Caco-2 (cell line): ENCODE measurements around the gene BEND7. TPM values are rescaled to one million over a fixed set of nuclear protein-coding genes. Genes with fewer than 3 reads are reported as not detected.

ENCODE experiments used
- Bru-seq: library from RNA; stranded (reverse); fragments of 400-500 nt; gene quantifications from one replicate; lab custom pipeline; 2021; lab: Mats Ljungman, UMichigan
- BruChase-seq, 2 experiments: library from RNA; stranded (reverse); fragments of 400-500 nt; gene quantifications; one replicate each; lab custom pipeline; 2021; lab: Mats Ljungman, UMichigan
- BruUV-seq: library from RNA; stranded (reverse); fragments of 400-500 nt; replicated peaks from 2 replicates; lab custom pipeline; 2021; lab: Mats Ljungman, UMichigan
- CTCF ChIA-PET: fragments of 300-600 bp; sonication (Branson Sonifier 250); formaldehyde crosslinking; loops from one replicate; lab custom pipeline; 2022; ENCODE audit warnings: antibody characterized with exemption; lab: Charles Lee
- POLR2A ChIA-PET: fragments of 300-600 bp; sonication (Branson Sonifier 250); formaldehyde crosslinking; loops from one replicate; lab custom pipeline; 2022; ENCODE audit warnings: antibody characterized with exemption; lab: Charles Lee
- DNase-seq, 2 experiments: peaks; one replicate each; pipeline versions ENCODE4 v3.0.0 to v3.0.0-alpha.2; 2020 to 2022
- H3K27me3 ChIP-seq: replicated peaks from 2 replicates; pipeline ENCODE4 v1.6.0; 2011; ENCODE audit warnings: low read length; ENCODE audit not compliant: control insufficient read depth, insufficient read depth
- H3K36me3 ChIP-seq: 2 replicates; pipeline ENCODE4 v1.5.1; 2011; ENCODE audit warnings: low read length; ENCODE audit not compliant: control insufficient read depth, insufficient read depth
- H3K4me1 ChIP-seq: fragments of 250-450 bp; sonication (Bioruptor Pico); 2 replicates; pipeline ENCODE4 v1.5.1; 2020; ENCODE audit warnings: mild to moderate bottlenecking
- H3K4me3 ChIP-seq: 2 replicates; pipeline ENCODE4 v1.5.1; 2011; ENCODE audit warnings: low read depth, mild to moderate bottlenecking, control low read depth, low read length
- H3K9me3 ChIP-seq: fragments of 250-450 bp; sonication (Bioruptor Pico); 2 replicates; pipeline ENCODE4 v1.5.1; 2020; ENCODE audit warnings: mild to moderate bottlenecking, moderate library complexity
- H3K27ac Mint-ChIP-seq: one replicate; pipeline ENCODE4 v1.8.0; 2022; ENCODE audit warnings: mixed read lengths; ENCODE audit not compliant: unreplicated experiment
- H3K27me3 Mint-ChIP-seq: one replicate; pipeline ENCODE4 v1.8.0; 2022; ENCODE audit warnings: mixed read lengths; ENCODE audit not compliant: insufficient read depth, unreplicated experiment
- H3K36me3 Mint-ChIP-seq: one replicate; pipeline ENCODE4 v1.8.0; 2022; ENCODE audit warnings: mild to moderate bottlenecking, mixed read lengths; ENCODE audit not compliant: insufficient read depth, unreplicated experiment
- H3K4me1 Mint-ChIP-seq: one replicate; pipeline ENCODE4 v1.8.0; 2022; ENCODE audit warnings: low read depth, mixed read lengths; ENCODE audit not compliant: unreplicated experiment
- H3K4me3 Mint-ChIP-seq: one replicate; pipeline ENCODE4 v1.8.0; 2022; ENCODE audit warnings: mild to moderate bottlenecking, moderate library complexity, mixed read lengths; ENCODE audit not compliant: unreplicated experiment
- H3K9me3 Mint-ChIP-seq: one replicate; pipeline ENCODE4 v1.8.0; 2022; ENCODE audit warnings: mixed read lengths; ENCODE audit not compliant: unreplicated experiment
- CTCF ChIP-seq, 2 experiments: fragments of 200-600 bp in 1 of 2; IDR thresholded peaks; 1 replicate in 1 of 2; 2 replicates in 1 of 2; pipeline versions ENCODE4 v1.5.1 to v1.8.0; 2011 to 2022; ENCODE audit warnings: antibody characterized with exemption in 1 of 2, control low read depth in 1 of 2, inconsistent platforms in 1 of 2, low read depth in 1 of 2, low read length in 1 of 2, mild to moderate bottlenecking in 1 of 2, moderate library complexity in 1 of 2; ENCODE audit not compliant: insufficient read depth in 1 of 2, severe bottlenecking in 1 of 2, unreplicated experiment in 1 of 2
- intact Hi-C: fragments of 100-400 bp; cut with micrococcal nuclease; formaldehyde crosslinking; loops from one replicate; pipeline ENCODE4 v1.10.0; 2022; ENCODE audit not compliant: unreplicated experiment
- long read RNA-seq: library from polyadenylated mRNA; stranded (forward); transcript quantifications from one replicate; pipeline ENCODE4 v2.0.0, GENCODE V29; 2022
- total RNA-seq: library from RNA; stranded (reverse); gene quantifications from 2 replicates; pipeline ENCODE4 v1.2.3, GENCODE V29; 2022

Gene BEND7
- total RNA-seq: 24.6 and 27.8 TPM in 2 replicates
- percentile 62 among the genes with signal in this experiment for Bru-seq, nascent RNA
- BruChase-seq, experiment 1, labeled RNA remaining after a 2-hour chase: percentile 72 among the genes with signal in this experiment
- percentile 69 among the genes with signal in this experiment for BruChase-seq, experiment 2, labeled RNA remaining after a 6-hour chase
- long read RNA-seq, partial matches to known transcripts: 5 of 16 reads
- long read RNA-seq, other reads (novel, unspliced or antisense): 10 of 16 reads

DNA sequence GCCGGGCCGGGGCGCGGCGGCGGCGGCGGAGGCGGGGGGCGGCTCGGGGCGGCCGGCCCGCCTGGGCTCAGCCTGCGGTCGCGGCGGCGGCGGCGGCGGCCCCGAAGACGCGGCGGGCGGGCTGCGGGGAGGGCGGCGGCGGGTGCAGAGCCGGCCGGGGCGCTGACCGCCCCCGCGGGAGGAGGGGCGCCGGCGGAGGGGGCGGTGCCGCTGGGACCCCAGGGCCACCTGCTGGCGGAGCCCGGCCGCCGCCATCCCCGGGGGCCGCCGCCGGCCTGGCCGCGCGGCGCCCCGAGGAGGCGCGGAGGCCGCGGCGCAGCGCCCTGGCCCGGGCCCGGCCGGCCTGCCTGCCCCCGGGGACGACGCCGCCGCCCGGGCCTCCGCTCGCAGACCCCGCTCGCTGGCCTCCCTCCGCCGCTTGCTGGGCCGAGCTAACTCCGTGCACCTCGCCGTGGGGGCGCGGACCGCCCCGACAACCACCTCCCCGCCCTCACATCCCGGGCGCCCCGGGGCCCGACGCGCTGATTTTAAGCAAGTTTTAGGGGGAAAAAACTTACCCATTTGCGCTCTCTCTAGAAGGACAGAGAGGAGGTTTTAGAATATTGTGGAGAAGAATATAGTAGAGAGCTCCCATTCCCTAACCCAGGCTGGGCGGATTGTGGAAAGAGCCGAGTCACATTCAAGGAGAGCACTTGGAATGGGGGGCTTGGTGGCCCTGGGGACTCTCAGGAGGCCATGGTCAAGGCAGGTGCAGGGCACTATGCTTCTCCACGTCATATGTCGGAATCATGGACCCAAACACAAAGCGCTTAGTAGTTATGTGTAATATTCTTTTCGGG, at the start of gene BEND7:
TSS of gene BEND7 (minus strand) at position 140 of the 839 bp plus-strand sequence. CDS start 481 bp downstream, outside the sequence.
- Histone ChIP-seq H3K4me1 (peaks cover 23% of the 10 kb centered on the region), H3K9me3 (no peaks in the 10 kb centered on the region), H3K36me3 (no peaks in the 10 kb centered on the region), H3K4me3 (peak within 1 kb of the TSS; percentile 46), H3K27me3 (no peaks in the 10 kb centered on the region)
- H3K9me3 Mint-ChIP-seq: no peaks in the 10 kb centered on the region
- H3K4me3 Mint-ChIP-seq: peak within 1 kb of the TSS; percentile 73
- H3K27ac Mint-ChIP-seq: peak within 1 kb of the TSS; percentile 34
- BruUV-seq: no TSS peak
- peak in 1 of 2 experiments; percentile 85 for DNase-seq
- intact Hi-C loops: loop anchor here (5.0 kb wide), 1 partner anchor 58 kb away; the partner anchor contains the start of gene PRPF18
- H3K36me3 Mint-ChIP-seq: peaks cover 11% of the 10 kb centered on the region
- ChIA-PET CTCF (interaction anchor here (2.4 kb wide), 1 partner anchor 8 kb away, joined by 21 read pairs; no protein-coding TSS in a partner anchor), POLR2A (no interaction called here)
- H3K27me3 Mint-ChIP-seq: peaks cover 6% of the 10 kb centered on the region
- TF ChIP-seq CTCF (IDR thresholded peaks at IDR 0.05; ENCODE audit: insufficient read depth in 1 of 2, low read depth in 1 of 2, low read length in 1 of 2, severe bottlenecking in 1 of 2, unreplicated experiment in 1 of 2): no peak
- H3K4me1 Mint-ChIP-seq: peaks cover 26% of the 10 kb centered on the region

DNA sequence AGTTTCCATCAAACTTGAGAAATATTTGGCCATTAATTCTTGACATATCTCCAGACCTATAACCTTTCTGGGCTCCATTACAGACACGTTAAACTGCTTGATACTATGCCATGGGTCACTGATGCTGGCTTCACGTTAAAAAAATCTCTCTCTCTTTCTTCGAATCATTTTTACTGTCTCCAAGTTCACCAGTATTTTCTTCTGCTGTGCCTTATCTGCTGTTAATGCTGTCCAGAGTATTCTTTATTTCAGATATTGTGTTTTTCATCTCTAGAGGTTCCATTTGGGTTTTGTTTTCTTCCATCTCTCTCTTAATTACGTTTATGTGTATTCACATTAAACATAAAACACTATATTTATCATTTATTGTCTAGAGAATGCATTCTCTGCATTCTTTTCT, 45.1 kb upstream of the BEND7 start:
- Mint-ChIP-seq H3K4me1 (no peaks in the 10 kb centered on the region), H3K4me3 (no peak overlapping the region), H3K27me3 (peaks cover 12% of the 10 kb centered on the region), H3K36me3 (no peaks in the 10 kb centered on the region), H3K9me3 (peaks cover 11% of the 10 kb centered on the region), H3K27ac (no peak overlapping the region)
- Histone ChIP-seq H3K4me3 (no peak overlapping the region), H3K36me3 (no peaks in the 10 kb centered on the region), H3K27me3 (no peaks in the 10 kb centered on the region; the same call in 1 of the 2 replicates), H3K9me3 (peaks cover 3% of the 10 kb centered on the region; the same call in 1 of the 2 replicates), H3K4me1 (no peaks in the 10 kb centered on the region)
- no TSS peak for BruUV-seq
- POLR2A ChIA-PET: no interaction called here
- no peak for TF ChIP-seq CTCF (IDR thresholded peaks at IDR 0.05; ENCODE audit: insufficient read depth in 1 of 2, low read depth in 1 of 2, low read length in 1 of 2, severe bottlenecking in 1 of 2, unreplicated experiment in 1 of 2)
- intact Hi-C loops: no loop called here
- DNase-seq: no peak
- CTCF ChIA-PET: no interaction called here

DNA sequence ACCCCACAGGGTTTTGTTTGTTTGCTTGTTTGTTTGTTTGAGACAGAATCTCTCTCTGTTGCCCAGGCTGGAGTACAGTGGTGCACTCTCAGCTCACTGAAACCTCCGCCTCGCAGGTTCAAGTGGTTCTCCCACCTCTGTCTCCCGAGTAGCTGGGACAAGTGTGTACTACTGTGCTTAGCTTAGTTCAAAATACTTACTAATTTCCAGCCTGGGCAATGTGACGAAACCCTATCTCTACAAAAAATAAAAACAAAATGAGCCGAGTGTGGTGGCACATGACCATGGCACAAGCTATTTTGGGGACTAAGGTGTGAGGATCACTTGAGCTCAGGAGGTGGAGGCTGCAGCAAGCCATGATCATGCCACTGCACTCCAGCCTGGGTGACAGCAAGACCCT, 42.7 kb upstream of the BEND7 start:
- H3K4me1 ChIP-seq: no peaks in the 10 kb centered on the region
- Mint-ChIP-seq H3K9me3 (peaks cover 11% of the 10 kb centered on the region), H3K27ac (no peak overlapping the region), H3K27me3 (peaks cover 12% of the 10 kb centered on the region), H3K4me1 (no peaks in the 10 kb centered on the region), H3K4me3 (no peak overlapping the region), H3K36me3 (no peaks in the 10 kb centered on the region)
- ChIA-PET POLR2A (no interaction called here), CTCF (interaction anchor here (0.6 kb wide), 1 partner anchor 51 kb away, joined by 3 read pairs; no protein-coding TSS in a partner anchor)
- H3K4me3 ChIP-seq: no peak overlapping the region
- BruUV-seq: no TSS peak
- intact Hi-C loops: no loop called here
- H3K27me3 ChIP-seq: no peaks in the 10 kb centered on the region; the same call in 1 of the 2 replicates
- no peaks in the 10 kb centered on the region for H3K36me3 ChIP-seq
- peaks cover 3% of the 10 kb centered on the region; the same call in 1 of the 2 replicates for H3K9me3 ChIP-seq
- DNase-seq: no peak
- TF ChIP-seq CTCF (IDR thresholded peaks at IDR 0.05; ENCODE audit: insufficient read depth in 1 of 2, low read depth in 1 of 2, low read length in 1 of 2, severe bottlenecking in 1 of 2, unreplicated experiment in 1 of 2): no peak
